Measurements from ENCODE around the gene S100PBP. TPM values are rescaled to one million over a fixed set of nuclear protein-coding genes. Genes with fewer than 3 reads are reported as not detected.

The S100PBP gene
- total and polyA plus RNA-seq, 2 donors (not counting 3 experiments of a cell fraction or from before 2014, with no cell fraction given), result 15.4 to 38.6 TPM

DNA sequence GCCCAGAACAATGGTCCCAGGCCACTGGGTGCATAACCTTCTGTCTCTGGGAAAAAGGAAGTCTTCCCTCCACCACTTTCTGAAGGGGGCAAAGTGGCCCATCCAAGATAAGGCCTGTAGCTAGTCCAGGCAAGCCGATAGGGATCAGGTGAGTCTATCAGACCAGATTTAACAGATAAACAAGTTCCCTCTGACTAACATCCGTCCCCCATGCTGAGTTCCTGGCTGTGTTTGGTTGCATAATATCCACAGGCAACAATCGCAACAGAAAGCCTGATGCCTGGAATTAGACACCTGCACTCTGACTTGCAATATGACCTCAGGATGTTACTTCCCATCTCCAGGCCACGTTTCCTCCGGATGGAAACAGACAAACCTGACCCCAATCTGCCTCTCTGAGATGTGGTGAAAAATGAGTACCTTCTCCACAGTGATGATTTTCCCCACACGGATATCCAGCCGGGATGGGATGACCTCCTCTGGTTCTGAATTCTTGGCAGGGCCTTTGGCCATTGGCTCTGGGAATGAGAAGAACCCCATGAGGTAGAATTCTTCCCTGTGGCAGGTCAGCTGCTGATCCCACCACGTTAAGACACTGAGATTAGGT, 36.7 kb upstream of the S100PBP start:
- Histone ChIP-seq H3K27ac (ENCODE audit: insufficient read depth, low read depth, low read length) (no peak overlapping the region), H3K36me3 (ENCODE audit: control insufficient read depth in 2 of 2, extremely low read depth in 1 of 2, insufficient read depth in 2 of 2, low read length in 2 of 2) (peaks cover 17 to 27% of the 10 kb centered on the region in 2 experiments), H3K27me3 (ENCODE audit: control insufficient read depth in 2 of 2, insufficient read depth in 2 of 2, low read length in 2 of 2) (no peaks in the 10 kb centered on the region), H2AFZ (ENCODE audit: low read depth, low read length) (no peak overlapping the region), H3K4me3 (replicated peaks in 1 of 3; ENCODE audit: insufficient read depth in 1 of 3, low read depth in 1 of 3, low read length in 3 of 3) (no peak overlapping the region), H4K20me1 (replicated peaks; ENCODE audit: control insufficient read depth, extremely low read depth, insufficient read depth, low read length) (no peaks in the 10 kb centered on the region), H3K4me2 (ENCODE audit: insufficient read depth, low read length) (no peak overlapping the region), H3K4me1 (ENCODE audit: control insufficient read depth, extremely low read depth, insufficient read depth, low read length) (peaks cover 16% of the 10 kb centered on the region), H3K9me1 (replicated peaks; ENCODE audit: control insufficient read depth, extremely low read depth, insufficient read depth, low read length) (no peaks in the 10 kb centered on the region), H3K79me2 (ENCODE audit: control insufficient read depth, insufficient read depth, low read length) (no peaks in the 10 kb centered on the region), H3K9ac (replicated peaks; ENCODE audit: extremely low read depth, insufficient read depth, low read length) (no peak overlapping the region), H3K9me3 (replicated peaks; ENCODE audit: control insufficient read depth, insufficient read depth, low read length) (no peaks in the 10 kb centered on the region)
- FAIRE-seq (no peak), DNase-seq (ENCODE audit: low read depth, low spot score) (no peak)
- TF ChIP-seq POLR2A (IDR thresholded peaks at IDR 0.05; ENCODE audit: low read depth, low read length), result no peak
- TF ChIP-seq, protein P1, sequence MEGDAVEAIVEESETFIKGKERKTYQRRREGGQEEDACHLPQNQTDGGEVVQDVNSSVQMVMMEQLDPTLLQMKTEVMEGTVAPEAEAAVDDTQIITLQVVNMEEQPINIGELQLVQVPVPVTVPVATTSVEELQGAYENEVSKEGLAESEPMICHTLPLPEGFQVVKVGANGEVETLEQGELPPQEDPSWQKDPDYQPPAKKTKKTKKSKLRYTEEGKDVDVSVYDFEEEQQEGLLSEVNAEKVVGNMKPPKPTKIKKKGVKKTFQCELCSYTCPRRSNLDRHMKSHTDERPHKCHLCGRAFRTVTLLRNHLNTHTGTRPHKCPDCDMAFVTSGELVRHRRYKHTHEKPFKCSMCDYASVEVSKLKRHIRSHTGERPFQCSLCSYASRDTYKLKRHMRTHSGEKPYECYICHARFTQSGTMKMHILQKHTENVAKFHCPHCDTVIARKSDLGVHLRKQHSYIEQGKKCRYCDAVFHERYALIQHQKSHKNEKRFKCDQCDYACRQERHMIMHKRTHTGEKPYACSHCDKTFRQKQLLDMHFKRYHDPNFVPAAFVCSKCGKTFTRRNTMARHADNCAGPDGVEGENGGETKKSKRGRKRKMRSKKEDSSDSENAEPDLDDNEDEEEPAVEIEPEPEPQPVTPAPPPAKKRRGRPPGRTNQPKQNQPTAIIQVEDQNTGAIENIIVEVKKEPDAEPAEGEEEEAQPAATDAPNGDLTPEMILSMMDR (IDR thresholded peaks at IDR 0.05; ENCODE audit: extremely low read depth in 1 of 2, insufficient read depth in 1 of 2, low read depth in 1 of 2, low read length in 2 of 2), result no peak
- no peak for TF ChIP-seq JUN (IDR thresholded peaks at IDR 0.05; ENCODE audit: borderline replicate concordance, insufficient read depth, insufficient read length, low read depth)
- no peak for TF ChIP-seq GATA2 (IDR thresholded peaks at IDR 0.05; ENCODE audit: insufficient read depth, insufficient read length, low read depth, low read length)
- TF ChIP-seq POLR2AphosphoS5 (IDR thresholded peaks at IDR 0.05; ENCODE audit: insufficient read depth, low read depth, low read length), result no peak
- TF ChIP-seq FOS (IDR thresholded peaks at IDR 0.05; ENCODE audit: borderline replicate concordance, insufficient read depth, low read length), result no peak
- TF ChIP-seq, protein P2, sequence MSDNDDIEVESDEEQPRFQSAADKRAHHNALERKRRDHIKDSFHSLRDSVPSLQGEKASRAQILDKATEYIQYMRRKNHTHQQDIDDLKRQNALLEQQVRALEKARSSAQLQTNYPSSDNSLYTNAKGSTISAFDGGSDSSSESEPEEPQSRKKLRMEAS (IDR thresholded peaks at IDR 0.05; ENCODE audit: insufficient read depth, insufficient read length), result no peak
- no peak for TF ChIP-seq EZH2 (IDR thresholded peaks at IDR 0.05; ENCODE audit: borderline replicate concordance, low read depth, low read length, severe bottlenecking)
- no peak for TF ChIP-seq MYC (IDR thresholded peaks at IDR 0.05; ENCODE audit: low read depth, low read length)
- no TSS peak for BruUV-seq (replicated peaks)
- ChIA-PET CTCF (interaction anchor here (3.4 to 4.0 kb wide), 2 partner anchors 7 to 69 kb away, joined by 18 to 24 read pairs; no protein-coding TSS in a partner anchor), POLR2A (no interaction called here)
- dilution Hi-C loops (cut with MboI; ENCODE audit: extremely low pct_ligation_motif_present, low sequenced_read_pairs), result no loop called here
- intact Hi-C loops (cut with micrococcal nuclease), result no loop called here
